HS-5 (cell line): Measurements from ENCODE around the gene BMAL1.
"Not testable (repeated sequence)": the region's sequence is repeated elsewhere in the genome, so short reads cannot be mapped to it uniquely, and the experiment has no call there.

ENCODE experiments used
- DNase-seq: peaks from one replicate; pipeline ENCODE4 v3.0.0-alpha.2; 2012; ENCODE audit warnings: low read depth

BMAL1 gene

DNA sequence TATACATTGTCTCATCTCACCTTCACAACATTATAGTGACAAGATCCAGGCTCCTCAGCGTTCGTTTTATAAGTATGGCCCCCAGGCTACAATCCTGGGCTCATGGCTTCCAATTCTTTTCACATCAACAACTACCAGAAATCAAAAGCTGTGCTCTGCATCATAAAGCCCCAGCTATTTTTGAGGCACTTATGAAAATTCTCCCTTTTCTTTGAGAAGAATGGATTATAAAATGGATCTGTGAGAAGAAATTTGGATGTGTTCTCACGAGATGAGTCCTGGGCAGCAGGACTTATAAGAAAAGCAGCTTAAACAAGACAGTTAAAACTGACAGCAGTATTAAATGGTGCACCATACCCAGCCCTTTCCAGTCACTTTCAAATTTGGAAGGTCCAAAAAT is 105.2 kb downstream of the BMAL1 start:
- no peak for DNase-seq

GRCh38 chr11:13384908-13385640 is 107.5 kb downstream of the BMAL1 start:
- peak; percentile 16 for DNase-seq

DNA sequence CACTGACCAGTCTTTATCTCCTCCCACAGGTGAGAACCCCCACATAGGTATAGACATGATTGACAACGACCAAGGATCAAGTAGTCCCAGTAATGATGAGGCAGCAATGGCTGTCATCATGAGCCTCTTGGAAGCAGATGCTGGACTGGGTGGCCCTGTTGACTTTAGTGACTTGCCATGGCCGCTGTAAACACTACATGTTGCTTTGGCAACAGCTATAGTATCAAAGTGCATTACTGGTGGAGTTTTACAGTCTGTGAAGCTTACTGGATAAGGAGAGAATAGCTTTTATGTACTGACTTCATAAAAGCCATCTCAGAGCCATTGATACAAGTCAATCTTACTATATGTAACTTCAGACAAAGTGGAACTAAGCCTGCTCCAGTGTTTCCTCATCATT is 109.0 kb downstream of the BMAL1 start:
- no peak for DNase-seq

GRCh38 chr11:13388741-13389140 is 111.2 kb downstream of the BMAL1 start:
- DNase-seq: no peak

- DNase-seq: no peak
These were observed 113.6 kb downstream of the BMAL1 start for GRCh38 chr11:13391217-13391616.

- not testable (repeated sequence) for DNase-seq
These were observed 120.7 kb downstream of the BMAL1 start for GRCh38 chr11:13398335-13398734.

GRCh38 chr11:13405220-13405619 is 127.6 kb downstream of the BMAL1 start:
- no peak for DNase-seq

DNA sequence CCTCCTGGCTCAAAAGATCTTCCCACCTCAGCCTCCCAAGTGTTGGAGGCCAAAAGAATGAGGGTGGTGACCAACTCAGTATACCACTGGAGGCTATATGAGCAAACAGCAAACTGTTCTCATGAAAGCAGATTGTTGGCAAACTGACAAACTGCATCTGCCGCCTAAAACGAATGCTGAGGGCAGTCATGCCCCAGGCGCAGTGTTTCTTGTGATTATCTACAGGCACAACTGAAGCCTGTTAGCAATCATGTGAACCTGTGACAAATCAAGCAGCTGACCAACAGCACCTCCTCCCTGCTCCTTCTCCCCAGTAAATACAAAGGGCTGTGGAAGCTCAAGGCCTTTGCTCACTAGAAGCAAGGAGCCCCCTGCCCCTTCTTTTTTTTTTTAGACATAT is 137.6 kb downstream of the BMAL1 start:
- DNase-seq: no peak

DNA sequence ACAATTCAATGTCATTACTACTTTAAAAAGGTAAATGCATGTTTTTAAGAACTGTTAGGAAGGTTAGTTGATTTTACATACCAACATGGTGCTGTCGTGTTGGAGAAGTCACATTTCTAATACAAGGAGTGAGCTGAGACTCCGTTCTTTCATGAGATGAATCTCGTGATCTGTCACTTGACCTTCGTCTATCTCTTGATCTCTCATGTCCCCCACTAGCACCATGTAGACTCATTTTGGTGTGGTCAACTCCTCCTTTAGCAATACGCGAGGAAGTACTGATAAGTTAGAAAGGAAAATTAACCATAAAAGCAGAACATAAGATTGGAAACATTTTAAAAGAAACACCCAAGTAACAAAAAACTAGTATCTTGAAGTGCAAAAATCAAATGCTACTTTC is 144.0 kb downstream of the BMAL1 start:
- no peak for DNase-seq

GRCh38 chr11:13423372-13423771 is 145.8 kb downstream of the BMAL1 start:
- DNase-seq: no peak

DNA sequence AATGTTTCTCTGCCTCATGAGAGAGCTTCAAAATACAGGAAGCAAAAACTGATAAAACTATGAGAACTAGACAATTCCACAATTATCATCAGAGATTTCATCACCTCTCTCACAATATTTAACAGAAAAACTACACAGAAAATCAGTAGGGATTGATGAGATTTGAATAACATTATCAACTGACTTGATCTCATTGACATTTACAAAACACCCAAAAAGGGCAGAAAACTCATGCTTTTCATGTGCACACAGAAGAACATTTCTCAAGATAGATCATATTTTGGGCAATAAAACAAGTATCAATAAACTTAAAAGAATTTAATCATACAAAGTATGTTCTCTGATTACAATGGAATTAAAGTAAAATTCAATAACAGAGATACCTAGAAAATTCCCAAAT is 149.8 kb downstream of the BMAL1 start:
- DNase-seq: no peak

DNA sequence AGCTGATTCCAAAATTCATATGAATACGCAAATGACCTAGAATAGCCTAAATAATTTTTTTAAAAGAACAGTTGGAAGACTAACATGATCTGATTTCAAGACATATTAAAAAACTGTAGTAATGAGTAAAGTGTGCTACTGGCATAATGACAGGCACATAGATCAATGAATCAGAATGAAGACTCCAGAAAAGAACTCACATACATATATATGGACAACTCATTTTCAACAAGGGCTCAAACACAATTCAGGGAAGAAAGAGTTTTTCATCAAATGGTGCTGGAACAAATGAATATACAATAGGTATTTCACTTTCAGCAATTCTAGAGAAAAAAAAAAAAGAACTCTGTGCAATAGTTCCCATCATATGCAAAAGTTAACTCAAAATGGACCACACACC is 151.7 kb downstream of the BMAL1 start:
- DNase-seq: no peak

GRCh38 chr11:13429836-13430235 is 152.2 kb downstream of the BMAL1 start:
- no peak for DNase-seq

DNA sequence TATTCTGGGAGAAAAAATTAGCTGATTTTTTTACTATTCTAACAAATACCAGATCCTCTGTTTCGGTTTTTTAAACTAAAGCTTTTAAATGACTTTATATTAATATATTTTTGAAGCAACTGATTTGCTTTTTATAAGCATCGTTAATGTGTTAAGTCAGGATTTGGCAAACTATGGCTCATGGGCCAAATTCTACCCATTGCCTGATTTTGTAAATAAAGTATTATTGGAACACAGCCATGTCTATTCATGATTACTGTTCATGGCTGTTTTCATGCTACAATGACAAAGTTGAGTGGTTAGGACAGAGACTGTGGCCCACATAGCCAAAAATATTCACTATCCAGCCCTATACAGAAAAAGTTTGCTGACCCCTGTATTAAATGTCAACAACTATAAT is 155.8 kb downstream of the BMAL1 start:
- DNase-seq: no peak

GRCh38 chr11:13434247-13435205 is 156.9 kb downstream of the BMAL1 start:
- DNase-seq: no peak

DNA sequence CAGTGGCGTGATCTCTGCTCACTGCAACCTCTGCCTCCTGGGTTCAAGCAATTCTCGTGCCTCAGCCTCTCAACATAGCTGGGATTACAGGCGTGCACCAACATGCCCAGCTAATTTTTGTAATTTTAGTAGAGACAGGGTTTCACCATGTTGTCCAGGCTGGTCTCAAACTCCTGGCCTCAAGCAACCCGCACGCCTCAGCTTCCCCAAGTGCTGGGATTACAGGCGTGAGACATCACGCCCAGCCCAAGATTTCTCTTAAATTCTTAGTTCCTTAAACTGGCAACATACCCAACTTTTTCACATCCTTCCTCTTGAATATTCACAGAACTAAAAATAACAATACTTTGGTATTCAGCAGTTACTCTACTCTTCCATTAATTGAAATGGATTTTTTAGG is 159.2 kb downstream of the BMAL1 start:
- not testable (repeated sequence) for DNase-seq
